Skeletal muscle cell (primary cell): Measurements from ENCODE around the gene DYNC1H1.

Source experiments
- DNase-seq: peaks from one replicate; pipeline ENCODE4 v3.0.0-alpha.2; 2010; ENCODE audit warnings: low read depth
- H3K4me3 ChIP-seq: 2 replicates; pipeline ENCODE4 v1.5.1; 2011; ENCODE audit warnings: low read depth, mild to moderate bottlenecking, control low read depth, low read length, moderate library complexity

DYNC1H1 gene

DNA sequence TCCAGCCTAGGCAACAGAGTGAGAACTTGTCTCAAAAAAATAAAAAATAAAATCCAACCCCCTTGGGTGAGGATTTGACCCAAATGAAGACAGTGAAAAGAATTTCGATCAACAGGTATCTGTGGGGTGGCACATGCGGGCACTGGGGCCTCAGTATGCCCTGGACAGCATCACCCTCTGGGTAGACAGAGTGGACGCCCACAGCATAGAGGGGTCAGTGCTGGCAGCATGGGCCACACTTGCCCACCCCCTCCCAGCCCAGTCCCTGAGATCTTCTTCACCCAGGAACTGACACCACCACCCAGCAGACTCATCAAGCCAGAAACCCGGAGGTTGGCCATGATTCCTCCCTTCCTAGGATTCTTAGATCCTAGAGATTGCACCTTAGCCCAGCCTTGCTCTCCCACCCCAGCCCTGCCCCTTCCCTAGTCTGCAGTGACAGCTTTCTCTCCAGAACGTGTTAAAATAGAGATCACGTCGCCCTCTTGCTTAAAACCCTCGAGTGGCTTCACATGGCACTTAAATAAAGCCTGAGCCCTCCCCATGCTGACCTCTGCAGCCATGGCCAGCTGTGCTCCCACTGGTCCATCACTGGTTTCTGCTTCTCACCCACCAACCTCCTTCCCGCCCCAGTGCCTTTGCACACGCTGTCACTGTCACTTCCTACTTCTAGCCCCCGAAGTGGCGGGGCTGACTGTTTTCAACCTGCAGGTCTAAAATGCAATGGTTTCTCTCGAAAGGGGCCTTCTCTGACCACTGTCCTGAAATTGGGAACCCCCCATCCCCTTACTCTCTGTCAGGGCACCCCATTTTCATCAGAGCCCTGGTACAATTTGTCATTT lies 26.2 kb upstream of the DYNC1H1 start:
- H3K4me3 ChIP-seq, result no peak overlapping the region
- no peak for DNase-seq

DNA sequence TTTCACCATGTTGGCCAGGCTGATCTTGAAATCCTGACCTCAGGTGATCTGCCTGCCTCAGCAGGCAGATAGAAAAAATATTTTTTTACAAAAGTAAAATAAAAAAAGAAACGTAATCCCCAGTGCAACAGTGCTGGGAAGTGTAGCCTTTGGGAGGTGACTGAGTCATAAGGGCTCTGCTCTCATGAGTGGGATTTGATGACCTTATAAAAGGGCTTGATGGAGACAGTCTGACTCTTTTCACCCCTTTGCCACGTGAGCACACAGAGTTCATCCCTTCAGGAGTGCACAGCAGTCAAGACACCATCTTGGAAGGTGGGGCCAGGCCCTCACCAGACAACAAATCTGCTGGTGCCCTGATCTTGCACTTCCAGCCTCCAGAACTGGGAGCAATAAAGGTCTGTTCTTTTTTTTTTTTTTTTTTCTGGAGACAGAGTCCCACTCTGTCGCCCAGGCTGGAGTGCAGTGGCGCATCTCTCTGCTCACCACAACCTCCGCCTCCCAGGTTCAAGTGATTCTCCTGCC lies 24.7 kb upstream of the DYNC1H1 start:
- DNase-seq, result no peak
- no peak overlapping the region for H3K4me3 ChIP-seq

DNA sequence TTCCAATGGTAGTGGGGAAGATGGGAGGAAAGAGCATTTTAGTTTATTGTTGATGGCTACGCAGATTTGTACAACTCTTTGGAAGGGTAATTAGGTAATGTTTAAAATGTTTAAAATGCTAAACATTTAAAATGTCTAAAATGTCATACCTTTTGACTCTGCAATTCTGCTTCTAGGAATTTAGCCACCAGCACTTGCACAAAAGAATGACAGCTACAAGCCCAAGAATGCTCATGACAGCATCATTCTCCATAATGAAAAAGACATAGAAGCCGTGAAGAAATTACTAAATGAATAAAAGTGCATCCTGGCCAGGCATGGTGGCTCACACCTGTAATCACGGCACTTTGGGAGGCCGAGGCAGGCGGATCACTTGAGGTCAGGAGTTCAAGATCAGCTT lies 19.9 kb upstream of the DYNC1H1 start:
- no peak overlapping the region for H3K4me3 ChIP-seq
- DNase-seq, result no peak

DNA sequence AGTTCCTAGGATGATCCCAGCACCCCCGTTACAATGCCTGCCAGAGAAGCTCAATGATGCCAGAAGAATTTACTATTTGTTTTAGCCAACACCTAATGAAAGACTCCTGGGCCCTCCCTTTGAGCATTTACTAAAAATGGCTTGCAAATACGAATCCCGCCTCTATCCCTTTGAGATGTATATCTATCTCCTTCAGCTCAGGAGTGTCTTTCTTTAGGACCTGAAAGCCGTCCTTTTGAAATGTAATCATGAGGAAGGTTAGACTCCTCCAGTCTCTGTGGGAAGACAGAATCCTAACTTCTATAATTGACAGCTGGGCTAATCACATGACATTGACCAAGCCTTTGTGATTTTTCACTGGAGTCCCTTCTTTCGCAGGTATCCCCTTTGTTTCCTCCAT lies 19.2 kb upstream of the DYNC1H1 start:
- no peak for DNase-seq
- H3K4me3 ChIP-seq, result no peak overlapping the region

DNA sequence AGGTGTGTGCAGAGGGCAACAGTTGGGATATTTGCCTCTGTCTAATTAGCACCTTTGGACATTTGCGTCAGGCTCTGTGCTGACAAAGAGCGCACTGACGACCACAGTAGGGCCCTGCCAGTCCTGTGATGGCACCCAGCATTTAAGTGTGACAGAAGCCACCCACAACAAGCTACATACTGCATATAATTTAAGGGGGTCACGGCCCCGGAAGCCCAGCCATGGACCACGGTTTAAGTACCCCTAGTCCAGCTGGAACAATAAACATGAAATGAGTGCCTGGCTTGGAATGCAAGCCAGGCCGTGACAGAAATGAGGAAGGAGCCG lies 16.8 kb upstream of the DYNC1H1 start:
- DNase-seq, result no peak
- H3K4me3 ChIP-seq, result peak overlapping the region; percentile 78

DNA sequence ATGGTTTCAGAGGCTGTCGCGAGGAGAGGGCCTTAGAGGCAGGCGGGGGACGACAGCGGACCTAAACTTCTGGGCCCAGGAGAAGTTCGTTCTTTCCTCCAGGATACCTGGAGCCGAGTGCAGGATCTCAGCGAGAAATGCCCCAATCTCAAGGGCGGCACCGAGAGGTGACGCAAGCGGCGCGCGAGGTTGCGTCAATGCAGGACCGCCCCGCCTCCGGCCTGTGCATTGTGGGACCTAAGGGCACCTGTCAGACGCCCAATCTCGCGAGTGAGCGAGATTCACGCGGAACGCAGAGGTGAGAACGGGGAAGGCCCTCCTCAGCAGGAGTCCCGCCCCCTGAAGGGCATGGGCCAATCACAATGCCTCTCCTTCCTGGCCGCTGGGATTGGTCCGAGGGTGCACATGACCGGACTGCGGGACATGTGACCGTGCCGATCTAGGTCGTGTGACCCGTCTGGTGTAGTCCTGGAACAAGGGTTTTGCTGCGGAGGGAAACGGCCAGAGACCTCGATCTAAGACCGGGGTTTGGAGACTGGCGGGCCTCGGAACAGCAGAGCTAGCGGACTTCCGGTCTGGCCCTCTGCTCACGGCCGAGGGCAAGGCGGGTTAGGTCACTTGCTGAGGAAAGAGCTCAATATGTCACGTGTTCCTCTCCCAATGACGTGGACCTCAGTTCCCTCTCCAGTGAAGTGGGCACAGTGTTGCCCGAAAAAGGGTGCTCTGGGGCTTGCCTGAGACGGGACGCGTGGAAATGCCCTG lies 16.3 kb upstream of the DYNC1H1 start:
- peak overlapping the region; percentile 78 for H3K4me3 ChIP-seq
- peak; percentile 100 for DNase-seq

DNA sequence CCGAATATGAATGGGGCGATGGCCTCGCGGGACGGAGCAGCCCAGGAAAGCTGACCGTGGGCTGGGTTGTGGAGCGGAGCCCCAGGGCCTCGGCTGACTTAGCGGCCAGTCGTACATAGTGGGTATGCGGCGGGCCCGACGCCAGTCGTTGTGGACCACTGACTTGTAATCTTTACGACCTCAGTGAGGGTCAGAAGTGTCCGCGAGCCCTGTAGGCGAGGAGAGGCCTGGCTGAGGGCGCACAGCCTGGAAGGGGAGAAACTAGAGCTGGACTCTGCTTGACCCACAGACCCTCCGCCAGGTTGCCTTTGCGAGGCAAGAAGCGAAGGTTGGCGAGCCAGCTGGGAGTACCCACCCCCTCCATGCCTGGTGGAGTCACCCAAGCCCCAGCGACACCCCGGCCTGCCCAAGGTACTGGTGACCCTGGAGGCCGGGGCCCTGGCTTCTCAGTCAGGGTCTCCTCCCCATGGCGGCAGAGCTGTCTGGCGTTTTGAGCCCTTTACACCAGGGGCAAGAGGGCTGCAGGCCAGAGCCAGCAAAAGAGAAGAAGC lies 15.6 kb upstream of the DYNC1H1 start:
- DNase-seq, result no peak
- peak overlapping the region; percentile 78 for H3K4me3 ChIP-seq

DNA sequence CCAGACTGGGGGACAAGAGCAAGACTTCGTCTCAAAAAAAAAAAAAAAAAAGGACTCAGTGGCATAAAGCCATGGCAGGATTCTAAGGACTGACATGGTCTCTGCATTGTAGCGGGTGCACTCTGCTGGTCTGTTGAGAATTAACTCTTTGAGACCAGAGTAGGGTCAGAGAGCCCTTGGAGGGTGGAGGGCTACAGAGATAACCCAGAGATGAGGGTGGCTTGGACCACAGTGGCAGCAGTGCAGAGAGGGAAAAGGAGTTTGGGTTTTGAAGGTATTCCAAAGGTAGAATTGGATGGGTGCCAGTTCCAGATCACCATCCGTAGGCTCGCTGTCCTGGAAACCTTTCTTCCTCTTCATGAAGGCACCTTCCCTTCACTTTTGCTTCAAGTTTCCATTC lies 14.3 kb upstream of the DYNC1H1 start:
- no peak overlapping the region for H3K4me3 ChIP-seq
- no peak for DNase-seq

DNA sequence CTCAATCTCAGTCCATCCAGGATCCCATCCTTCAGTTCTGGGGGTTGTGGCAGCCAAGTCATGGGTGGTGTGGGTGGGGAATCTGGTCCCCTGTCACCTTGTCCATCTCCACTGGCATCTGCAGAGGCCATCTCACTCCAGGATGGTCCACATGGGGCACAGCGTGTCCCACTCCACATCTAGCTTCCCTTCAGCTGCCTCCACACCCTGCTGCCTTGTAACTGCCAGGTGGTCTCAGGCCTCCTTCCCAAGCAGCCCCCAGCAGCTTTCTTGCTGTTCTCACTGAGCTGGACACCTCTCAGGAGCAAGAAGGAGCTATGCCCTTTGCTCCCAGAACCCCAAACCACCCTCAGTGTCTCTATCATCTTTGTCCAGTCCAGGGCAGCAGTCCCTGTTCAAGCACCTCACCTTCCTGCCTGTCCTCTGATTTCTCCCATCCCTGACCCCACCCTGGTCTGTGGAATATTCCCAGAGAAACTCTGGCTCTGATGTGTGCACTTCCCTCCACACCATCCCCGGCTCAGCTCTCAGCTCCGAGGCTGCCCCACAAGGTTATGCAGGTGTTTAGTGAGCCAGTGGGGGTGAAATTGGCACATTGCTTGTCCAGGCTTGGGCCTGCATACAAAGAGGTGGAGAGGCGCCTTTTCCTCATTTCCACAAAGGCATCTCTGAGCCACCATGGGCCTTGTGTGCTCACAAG lies 13.7 kb upstream of the DYNC1H1 start:
- H3K4me3 ChIP-seq, result no peak overlapping the region
- DNase-seq, result no peak

DNA sequence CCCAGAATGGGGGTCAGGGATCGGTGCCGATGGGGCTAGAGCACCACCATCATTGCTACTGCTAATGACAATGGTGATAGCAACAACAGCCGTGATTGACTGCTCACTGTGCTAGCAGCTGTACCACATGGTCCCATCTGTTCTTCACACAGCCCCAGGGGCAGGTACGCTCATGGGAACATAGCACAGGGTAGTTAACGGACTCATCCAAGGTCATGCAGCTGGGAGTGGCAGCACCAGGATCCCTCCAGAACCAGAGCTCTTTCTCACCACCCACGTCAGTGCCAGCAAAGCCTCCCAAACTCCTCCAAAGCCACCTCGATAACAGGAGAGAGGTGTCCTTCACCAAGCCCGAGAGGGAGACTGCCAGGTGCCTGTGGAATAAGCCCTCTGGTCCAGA lies 11.2 kb upstream of the DYNC1H1 start:
- DNase-seq, result no peak
- no peak overlapping the region for H3K4me3 ChIP-seq

DNA sequence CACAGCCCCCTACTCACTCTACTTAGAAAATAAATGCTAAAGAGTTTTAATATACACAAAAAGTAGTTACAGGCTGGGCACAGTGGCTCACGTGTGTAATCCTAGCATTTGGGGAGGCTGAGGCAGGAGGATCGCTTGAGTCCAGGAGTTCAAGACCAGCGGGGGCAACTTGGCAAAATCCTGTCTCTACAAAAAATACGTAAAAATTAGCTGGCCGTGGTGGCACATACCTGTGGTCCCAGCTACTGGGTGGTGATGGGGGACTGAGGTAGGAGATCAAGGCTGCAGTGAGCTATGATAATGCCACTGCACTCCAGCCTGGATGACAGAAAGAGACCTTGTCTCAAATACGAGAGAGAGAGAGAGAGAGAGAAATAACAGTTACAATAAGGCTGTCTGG lies 9.9 kb upstream of the DYNC1H1 start:
- H3K4me3 ChIP-seq, result no peak overlapping the region
- no peak for DNase-seq

DNA sequence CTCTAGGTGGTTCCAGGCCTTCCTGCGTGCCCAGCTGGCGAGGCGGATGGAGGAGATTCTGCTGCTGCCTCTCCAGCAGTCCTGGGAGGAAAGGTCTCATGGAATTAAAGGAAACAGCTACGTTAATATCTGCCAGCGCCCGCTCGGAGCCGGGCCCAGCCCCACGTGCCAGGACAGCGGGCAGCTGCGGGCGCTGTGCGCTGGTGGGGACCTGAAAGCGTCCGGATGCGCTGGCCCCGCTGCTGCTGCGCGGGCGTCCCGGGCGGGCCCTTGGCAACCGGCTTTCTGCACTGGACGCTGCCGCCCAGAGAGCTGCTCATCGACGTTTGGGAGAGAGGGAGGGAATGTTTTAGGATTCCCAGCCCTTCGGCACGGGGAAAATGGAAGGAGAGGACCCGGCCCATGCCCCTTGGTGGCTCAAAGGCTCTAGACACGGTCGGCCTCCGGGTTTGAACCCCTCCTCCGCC lies 8.6 kb upstream of the DYNC1H1 start:
- no peak for DNase-seq
- H3K4me3 ChIP-seq, result no peak overlapping the region

DNA sequence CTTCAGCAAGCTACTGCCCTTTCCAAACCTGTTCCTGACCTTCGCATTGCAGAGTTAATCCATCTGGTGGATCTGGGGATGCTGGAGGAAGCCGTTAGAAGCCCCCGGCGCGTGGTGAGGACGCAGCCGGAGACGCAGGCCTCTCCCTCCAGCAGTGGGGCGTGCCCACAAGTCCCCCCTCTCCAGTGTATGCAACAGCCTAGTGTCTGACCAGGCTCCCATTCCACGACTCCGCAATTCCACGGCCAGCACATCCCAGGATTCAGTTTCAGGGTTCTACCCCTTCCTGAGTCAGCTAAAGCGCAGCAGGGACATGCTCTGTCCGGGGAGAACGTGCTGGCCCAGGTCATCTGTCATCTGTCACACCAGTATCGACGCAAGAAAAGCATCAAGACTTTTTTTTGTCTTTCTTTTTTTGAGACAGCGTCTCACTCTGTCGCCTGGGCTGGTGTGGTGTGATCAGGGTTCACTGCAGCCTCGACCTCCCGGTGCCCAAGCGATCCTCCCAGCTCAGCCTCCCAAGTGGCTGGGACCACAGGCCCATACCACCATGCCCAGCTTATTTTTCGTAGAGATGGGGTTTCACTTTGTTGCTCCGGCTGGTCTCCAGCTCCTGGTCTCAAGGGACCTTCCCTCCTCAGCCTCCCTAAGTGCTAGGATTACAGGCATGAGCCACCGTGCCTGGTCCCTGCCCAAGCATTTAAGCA lies 8.0 kb upstream of the DYNC1H1 start:
- no peak overlapping the region for H3K4me3 ChIP-seq
- DNase-seq, result no peak

DNA sequence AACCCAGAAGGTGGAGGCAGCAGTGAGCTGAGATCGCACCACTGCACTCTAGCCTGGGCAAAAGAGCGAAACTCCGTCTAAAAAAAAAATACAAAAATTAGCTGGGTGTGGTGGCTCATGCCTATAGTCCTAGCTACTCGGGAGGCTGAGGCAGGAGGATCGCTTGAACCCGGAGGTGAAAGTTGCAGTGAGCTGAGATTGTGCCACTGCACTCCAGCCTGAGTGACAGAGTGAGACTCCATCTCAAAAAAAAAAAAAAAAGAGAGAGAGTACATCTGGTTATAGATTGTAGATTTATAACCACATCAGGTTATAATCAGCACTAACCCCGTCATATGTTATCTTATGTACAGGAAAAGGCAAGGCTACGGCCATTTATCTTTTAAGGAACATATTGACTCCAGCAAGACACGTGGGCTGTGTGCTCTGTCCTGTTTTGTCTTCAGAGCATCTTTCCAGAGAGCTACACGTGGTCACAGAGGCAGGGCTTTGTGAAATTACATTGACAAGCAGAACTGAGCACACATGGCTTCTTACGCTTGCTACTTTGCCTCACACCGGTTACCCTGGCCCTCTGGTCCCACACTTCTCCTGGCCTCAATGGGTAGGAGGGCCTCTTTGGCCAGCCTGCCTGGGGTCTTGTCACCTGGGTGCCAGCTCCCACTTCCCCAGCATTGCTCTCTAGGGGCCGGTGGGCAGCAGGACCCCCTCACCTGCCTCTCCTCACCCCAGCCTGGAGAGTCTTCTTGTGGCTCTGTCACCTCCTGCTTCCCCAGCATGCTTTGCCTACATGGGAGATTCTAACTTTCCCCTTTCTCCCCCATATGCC lies 6.8 kb upstream of the DYNC1H1 start:
- no peak overlapping the region for H3K4me3 ChIP-seq
- no peak for DNase-seq

DNA sequence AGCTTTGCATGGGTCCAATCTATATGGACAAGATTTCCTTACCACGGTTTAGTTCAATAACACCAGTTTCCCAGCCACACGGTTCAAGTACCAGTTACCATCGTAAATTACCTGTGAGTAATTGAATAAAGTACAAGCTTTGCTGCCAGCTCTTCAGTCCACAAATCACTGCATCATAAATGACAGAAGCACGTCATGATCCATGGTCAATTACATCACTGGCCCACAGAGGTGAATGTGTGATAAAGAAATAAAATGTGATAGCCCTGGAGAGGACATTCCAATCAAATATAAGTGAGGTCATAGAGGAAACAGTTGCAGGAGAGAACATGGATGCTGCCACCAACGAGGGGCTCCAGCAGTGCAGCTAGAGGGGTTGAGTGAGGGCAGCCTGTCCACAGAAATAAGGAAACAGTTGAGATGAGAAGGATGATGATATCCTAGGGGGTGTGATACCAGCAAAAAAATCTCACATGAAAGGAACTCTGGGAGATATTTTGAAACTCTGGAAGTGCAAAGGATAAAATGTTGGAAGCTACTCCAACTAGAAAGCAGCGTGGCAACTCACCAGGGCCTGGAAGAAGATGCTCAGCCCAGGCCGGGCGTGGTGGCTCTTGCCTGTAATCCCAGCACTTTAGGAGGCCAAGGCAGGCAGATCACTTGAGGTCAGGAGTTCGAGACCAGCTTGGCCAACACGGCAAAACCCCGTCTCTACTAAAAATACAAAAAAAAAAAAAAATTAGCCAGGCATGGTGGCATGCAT lies 5.8 kb upstream of the DYNC1H1 start:
- H3K4me3 ChIP-seq, result no peak overlapping the region

DNA sequence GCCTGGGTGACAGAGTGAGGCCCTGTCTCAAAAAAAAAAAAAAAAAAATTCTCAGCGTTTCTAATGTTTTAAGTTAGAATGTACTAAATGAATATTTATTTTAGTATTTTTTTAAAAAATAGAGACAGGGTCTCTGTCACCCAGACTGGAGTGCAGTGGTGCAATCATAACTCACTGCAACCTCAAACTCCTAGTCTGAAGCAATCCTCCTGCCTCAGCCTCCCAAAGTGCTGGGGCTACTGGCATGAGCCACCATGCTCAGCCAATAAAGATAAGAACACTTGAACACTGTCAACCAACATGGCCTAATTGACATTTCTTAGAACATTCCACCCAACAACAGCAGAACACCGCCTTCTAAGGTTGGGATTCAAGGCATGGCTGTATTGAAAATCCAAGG lies 5.1 kb upstream of the DYNC1H1 start:
- H3K4me3 ChIP-seq, result no peak overlapping the region
- no peak for DNase-seq

More for the DNA sequence above, 5.8 kb upstream of the DYNC1H1 start:
- DNase-seq, result no peak

DNA sequence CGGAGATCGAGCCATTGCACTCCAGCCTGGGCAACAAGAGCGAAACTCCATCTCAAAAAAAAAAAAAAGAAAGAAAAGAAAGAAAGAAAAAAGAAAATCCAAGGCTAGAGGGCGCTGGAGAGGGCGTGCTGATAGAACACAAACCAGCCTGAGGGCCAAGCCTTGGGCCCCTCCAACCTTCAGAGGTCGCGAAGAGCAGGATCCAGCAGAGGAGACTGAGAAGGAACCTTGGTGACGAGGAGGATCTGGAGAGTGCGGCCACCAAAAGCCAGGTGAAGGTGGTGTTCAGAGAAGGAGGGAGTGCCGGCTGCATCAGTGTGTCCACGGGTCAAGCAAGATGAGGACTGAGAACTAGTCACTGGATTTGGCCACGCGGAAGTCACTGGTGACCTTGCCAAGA lies 4.1 kb upstream of the DYNC1H1 start:
- no peak overlapping the region for H3K4me3 ChIP-seq
- no peak for DNase-seq
